Esophagus squamous epithelium (tissue), 5 donors: ENCODE results near the gene STK32A. TPM values are rescaled to one million over a fixed set of nuclear protein-coding genes. Genes with fewer than 3 reads are reported as not detected.

Experiments
- DNase-seq: peaks from one replicate; lab custom pipeline; 2025; lab: John Stamatoyannopoulos, UW
- H3K27ac ChIP-seq, 4 donors: fragments of 200-600 bp; sonication (generic); one replicate each; pipeline ENCODE4 v1.5.1; 2016 to 2019; ENCODE audit warnings: mild to moderate bottlenecking in 1 of 4
- H3K27me3 ChIP-seq, 4 donors: fragments of 200-600 bp; sonication (generic); 1 replicate in 3 of 4; 2 replicates in 1 of 4; pipeline versions ENCODE4 v1.5.1 to v1.6.0; 2017 to 2021; ENCODE audit warnings: antibody characterized with exemption in 1 of 4
- H3K36me3 ChIP-seq, 3 donors: fragments of 200-600 bp; sonication (generic); one replicate each; pipeline ENCODE4 v1.5.1; 2016 to 2019
- H3K4me1 ChIP-seq, 3 donors: fragments of 200-600 bp; sonication (generic); one replicate each; pipeline ENCODE4 v1.5.1; 2017 to 2019
- H3K4me3 ChIP-seq, 4 donors: fragments of 200-600 bp; sonication (generic); 1 replicate in 3 of 4; 2 replicates in 1 of 4; pipeline ENCODE4 v1.5.1; 2016 to 2019; ENCODE audit warnings: mild to moderate bottlenecking in 2 of 4, moderate library complexity in 1 of 4
- H3K9me3 ChIP-seq, 3 donors: fragments of 200-600 bp; sonication (generic); one replicate each; pipeline ENCODE4 v1.5.1; 2016 to 2019
- CTCF ChIP-seq, 6 experiments: fragments of 450-650 bp in 4 of 6; fragments of 200-600 bp in 2 of 6; sonication (generic) in 2 of 6; IDR thresholded peaks; one replicate each; pipeline ENCODE4 v1.5.1; 2016 to 2019; ENCODE audit warnings: antibody characterized with exemption in 6 of 6, mild to moderate bottlenecking in 4 of 6, moderate library complexity in 4 of 6
- POLR2A ChIP-seq, 4 donors: fragments of 450-650 bp; IDR thresholded peaks; one replicate each; pipeline ENCODE4 v1.6.1; 2017; ENCODE audit warnings: antibody characterized with exemption in 4 of 4, mild to moderate bottlenecking in 4 of 4, moderate library complexity in 3 of 4
- WGBS, 2 donors: methylation state at CpG; one replicate each; pipeline ENCODE4 v1.1.5; 2018; 5-methylcytosine and 5-hydroxymethylcytosine counted together
- intact Hi-C: fragments of 100-400 bp; cut with DNase I; formaldehyde crosslinking; loops from one replicate; pipeline ENCODE4 v1.15.0; 2022
- total RNA-seq, 4 donors: library from RNA; depleted of rRNA; stranded (reverse); fragments of >200 nt; gene quantifications; one replicate each; pipeline ENCODE4 v1.1.0, GENCODE V29; 2016
- donor health status: DM: yes; HTN: yes; CAD: no.

The STK32A gene
- total RNA-seq, 4 donors from 2014 or later: 0.26 to 1.7 (median 0.38) TPM; not detected in 1

DNA sequence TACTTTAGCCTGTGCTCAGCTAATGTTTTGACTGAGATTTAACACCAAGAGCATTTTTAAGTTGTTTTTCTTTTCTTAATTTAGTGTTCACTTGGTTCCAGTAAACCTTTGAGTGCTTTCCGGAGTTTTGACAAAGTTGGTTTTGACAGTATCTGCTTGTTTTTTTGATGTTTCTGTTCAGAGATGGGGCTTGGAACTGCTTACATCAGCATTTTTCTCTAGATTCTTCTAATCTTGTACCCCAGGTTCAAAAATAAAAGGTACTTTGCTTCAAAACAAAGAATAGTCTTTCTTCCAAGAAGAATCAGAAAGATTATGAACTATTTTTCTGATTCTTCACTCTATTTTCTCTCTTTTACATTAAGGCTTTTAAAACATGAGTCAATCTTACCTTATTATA lies 142.9 kb downstream of the STK32A start:
- no peaks in the 10 kb centered on the region for H3K36me3 ChIP-seq
- intact Hi-C loops: no loop called here
- 78 to 87% methylated on average over 1 of the region's 1 CpG for WGBS, 2 donors
- no peak for DNase-seq
- TF ChIP-seq POLR2A (IDR thresholded peaks at IDR 0.05) (no peak), CTCF (IDR thresholded peaks at IDR 0.05) (no peak)
- H3K4me1 ChIP-seq: no peaks in the 10 kb centered on the region
- H3K27me3 ChIP-seq: peaks cover 0 to 4% (median 0%) of the 10 kb centered on the region in 4 donors
- no peak overlapping the region for H3K4me3 ChIP-seq
- H3K27ac ChIP-seq: no peak overlapping the region
- no peaks in the 10 kb centered on the region for H3K9me3 ChIP-seq

GRCh38 chr5:147381555-147381954 lies 146.7 kb downstream of the STK32A start:
- Histone ChIP-seq H3K27me3 (peaks cover 0 to 4% (median 0%) of the 10 kb centered on the region in 4 donors), H3K27ac (no peak overlapping the region), H3K9me3 (no peaks in the 10 kb centered on the region), H3K4me3 (no peak overlapping the region), H3K4me1 (no peaks in the 10 kb centered on the region), H3K36me3 (no peaks in the 10 kb centered on the region)
- 78 to 81% methylated on average over 3 of the region's 3 CpGs for WGBS, 2 donors
- intact Hi-C loops: no loop called here
- DNase-seq: no peak
- TF ChIP-seq POLR2A (IDR thresholded peaks at IDR 0.05): no peak
- no peak for TF ChIP-seq CTCF (IDR thresholded peaks at IDR 0.05)

- WGBS, 2 donors: 49 to 54% methylated on average over 2 to 3 of the region's 4 CpGs
- TF ChIP-seq CTCF (IDR thresholded peaks at IDR 0.05): no peak
- no peak for TF ChIP-seq POLR2A (IDR thresholded peaks at IDR 0.05)
- Histone ChIP-seq H3K27me3 (peaks cover 0 to 4% (median 0%) of the 10 kb centered on the region in 4 donors), H3K4me1 (no peaks in the 10 kb centered on the region), H3K27ac (no peak overlapping the region), H3K9me3 (no peaks in the 10 kb centered on the region), H3K36me3 (no peaks in the 10 kb centered on the region), H3K4me3 (no peak overlapping the region)
- intact Hi-C loops: no loop called here
- DNase-seq: no peak
Observed at GRCh38 chr5:147382776-147383175, 147.9 kb downstream of the STK32A start.

DNA sequence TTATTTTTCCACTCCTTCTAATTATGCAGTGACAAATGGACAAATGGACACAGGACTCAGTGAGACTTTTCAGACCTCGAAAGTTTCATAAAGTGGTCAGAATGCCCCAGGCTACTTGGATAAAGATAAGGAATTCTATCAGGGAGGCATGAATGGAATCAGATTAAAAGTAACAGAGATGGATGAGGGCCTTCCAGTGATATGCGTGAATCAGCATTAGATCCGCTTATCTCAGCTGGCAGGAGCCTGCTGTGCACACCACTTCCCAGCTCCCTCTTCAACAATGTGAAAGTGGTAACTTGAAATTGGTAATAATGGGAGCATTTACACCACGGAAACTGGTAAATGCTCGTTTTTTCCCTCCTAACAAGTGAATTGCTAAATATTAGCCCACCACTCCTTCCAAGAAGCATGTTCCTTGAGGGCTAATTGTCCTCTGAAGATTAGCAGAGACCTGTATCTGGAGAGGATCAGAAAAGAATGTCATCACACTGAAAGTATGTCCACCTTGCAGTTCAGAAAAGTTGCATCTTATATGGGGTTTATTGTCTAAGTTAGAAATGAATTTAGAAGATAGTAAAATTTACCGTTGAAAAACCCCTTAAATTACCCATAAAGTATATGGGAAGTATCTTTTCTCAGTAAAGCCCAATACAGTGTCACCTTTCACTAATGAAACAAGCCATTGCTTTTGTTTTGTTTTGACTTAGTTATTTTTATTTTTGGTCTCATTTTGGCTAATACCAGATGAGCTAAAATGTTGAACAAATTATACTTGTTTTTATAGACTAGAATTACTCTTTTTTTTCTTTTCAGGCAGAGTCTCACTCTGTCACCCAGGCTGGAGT lies 149.7 kb downstream of the STK32A start:
- Histone ChIP-seq H3K9me3 (no peaks in the 10 kb centered on the region), H3K36me3 (no peaks in the 10 kb centered on the region), H3K27me3 (no peaks in the 10 kb centered on the region), H3K27ac (no peak overlapping the region), H3K4me1 (no peaks in the 10 kb centered on the region), H3K4me3 (no peak overlapping the region)
- TF ChIP-seq POLR2A (IDR thresholded peaks at IDR 0.05) (no peak), CTCF (IDR thresholded peaks at IDR 0.05) (no peak)
- intact Hi-C loops: no loop called here
- 50 to 74% methylated on average over 6 of the region's 6 CpGs for WGBS, 2 donors
- no peak for DNase-seq

GRCh38 chr5:147387109-147387508 lies 152.3 kb downstream of the STK32A start:
- H3K27ac ChIP-seq: no peak overlapping the region
- no peak overlapping the region for H3K4me3 ChIP-seq
- no peaks in the 10 kb centered on the region for H3K27me3 ChIP-seq
- no peak for DNase-seq
- H3K4me1 ChIP-seq: no peaks in the 10 kb centered on the region
- peaks cover 0 to 2% (median 0%) of the 10 kb centered on the region in 3 donors for H3K36me3 ChIP-seq
- TF ChIP-seq CTCF (IDR thresholded peaks at IDR 0.05): no peak
- no peak for TF ChIP-seq POLR2A (IDR thresholded peaks at IDR 0.05)
- intact Hi-C loops: no loop called here
- WGBS, 2 donors: 68 to 74% methylated on average over 4 of the region's 4 CpGs
- no peaks in the 10 kb centered on the region for H3K9me3 ChIP-seq
